CD1c-positive myeloid dendritic cell (primary cell): ENCODE results near the gene CEBPE.

ENCODE experiments used
- DNase-seq: peaks from one replicate; pipeline ENCODE4 v3.0.0-alpha.2; 2016; ENCODE audit errors: extremely low spot score

The CEBPE gene

GRCh38 chr14:23143911-23144310 lies 24.9 kb upstream of the CEBPE start:
- no peak for DNase-seq

GRCh38 chr14:23142826-23143225 lies 23.8 kb upstream of the CEBPE start:
- no peak for DNase-seq

GRCh38 chr14:23141706-23142444 lies 22.8 kb upstream of the CEBPE start:
- DNase-seq = no peak

GRCh38 chr14:23140371-23140770 lies 21.3 kb upstream of the CEBPE start:
- no peak for DNase-seq

- DNase-seq = no peak
Observed at GRCh38 chr14:23139874-23140273, 20.8 kb upstream of the CEBPE start.

GRCh38 chr14:23137813-23138535 lies 18.9 kb upstream of the CEBPE start:
- no peak for DNase-seq

GRCh38 chr14:23137192-23137812 lies 18.2 kb upstream of the CEBPE start:
- no peak for DNase-seq

GRCh38 chr14:23136566-23137133 lies 17.6 kb upstream of the CEBPE start:
- no peak for DNase-seq

- DNase-seq = no peak
Observed at GRCh38 chr14:23132970-23133369, 13.9 kb upstream of the CEBPE start.

GRCh38 chr14:23131482-23131881 lies 12.4 kb upstream of the CEBPE start:
- no peak for DNase-seq

GRCh38 chr14:23130871-23131270 lies 11.8 kb upstream of the CEBPE start:
- DNase-seq = no peak

- no peak for DNase-seq
Observed at GRCh38 chr14:23129759-23130316, 10.8 kb upstream of the CEBPE start.

- no peak for DNase-seq
Observed at GRCh38 chr14:23128969-23129758, 10.1 kb upstream of the CEBPE start.

GRCh38 chr14:23127861-23128260 lies 8.8 kb upstream of the CEBPE start:
- DNase-seq = no peak

- DNase-seq = no peak
Observed at GRCh38 chr14:23126548-23127278, 7.7 kb upstream of the CEBPE start.

GRCh38 chr14:23125933-23126524 lies 7.0 kb upstream of the CEBPE start:
- DNase-seq = no peak

- no peak for DNase-seq
Observed at GRCh38 chr14:23125011-23125410, 6.0 kb upstream of the CEBPE start.

GRCh38 chr14:23124337-23124954 lies 5.4 kb upstream of the CEBPE start:
- no peak for DNase-seq

- no peak for DNase-seq
Observed at GRCh38 chr14:23123419-23123818, 4.4 kb upstream of the CEBPE start.

GRCh38 chr14:23122086-23122485 lies 3.0 kb upstream of the CEBPE start:
- no peak for DNase-seq
